Adipose tissue (tissue), 3 donors: ENCODE data around the gene ELN. TPM values are rescaled to one million over a fixed set of nuclear protein-coding genes. Genes with fewer than 3 reads are reported as not detected.

ENCODE experiments used
- H3K27ac ChIP-seq: one replicate; pipeline ENCODE4 v1.5.1; 2013; ENCODE audit warnings: low read depth, low read length
- WGBS, 3 donors: extraction: QIAGEN DNeasy Blood & Tissue Kit; methylation state at CpG; one replicate each; pipeline ENCODE4 v1.1.7; 2013; 5-methylcytosine and 5-hydroxymethylcytosine counted together
- polyA plus RNA-seq, 3 donors: library from polyadenylated mRNA; stranded (reverse); fragments of 200-250 nt; gene quantifications; one replicate each; pipeline ENCODE4 v1.2.3, GENCODE V29; 2013
- donor health status: healthy with polysubstance abuse.
- donor health status: Bipolar disorder and iron deficiency.
- donor health status: healthy.

The ELN gene
- polyA plus RNA-seq, 3 donors = 49.6 to 142 (median 126) TPM

DNA sequence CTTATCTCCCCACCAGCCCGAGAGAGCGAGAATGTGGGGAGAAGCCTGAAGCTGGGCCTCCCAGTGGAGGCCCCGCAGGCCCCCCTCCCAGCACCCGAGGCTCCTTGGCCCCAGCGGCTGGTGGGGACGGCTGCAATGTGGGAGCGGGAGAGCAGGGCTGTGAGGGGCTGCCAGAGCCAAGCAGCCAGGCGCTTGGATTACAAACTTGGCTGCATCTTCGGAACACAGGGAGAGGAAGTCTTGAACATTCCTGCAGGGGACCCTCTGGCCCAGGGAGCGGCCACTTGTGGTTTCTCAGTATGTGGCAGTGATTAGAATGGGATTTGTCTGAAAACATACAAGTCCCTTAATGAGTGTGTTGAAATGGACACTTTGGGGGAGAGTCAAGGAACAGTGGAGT, 23.2 kb downstream of the ELN start:
- WGBS, 3 donors = 70 to 83% (median 71%) methylated on average over 10 of the region's 10 CpGs
- no peak overlapping the region for H3K27ac ChIP-seq

DNA sequence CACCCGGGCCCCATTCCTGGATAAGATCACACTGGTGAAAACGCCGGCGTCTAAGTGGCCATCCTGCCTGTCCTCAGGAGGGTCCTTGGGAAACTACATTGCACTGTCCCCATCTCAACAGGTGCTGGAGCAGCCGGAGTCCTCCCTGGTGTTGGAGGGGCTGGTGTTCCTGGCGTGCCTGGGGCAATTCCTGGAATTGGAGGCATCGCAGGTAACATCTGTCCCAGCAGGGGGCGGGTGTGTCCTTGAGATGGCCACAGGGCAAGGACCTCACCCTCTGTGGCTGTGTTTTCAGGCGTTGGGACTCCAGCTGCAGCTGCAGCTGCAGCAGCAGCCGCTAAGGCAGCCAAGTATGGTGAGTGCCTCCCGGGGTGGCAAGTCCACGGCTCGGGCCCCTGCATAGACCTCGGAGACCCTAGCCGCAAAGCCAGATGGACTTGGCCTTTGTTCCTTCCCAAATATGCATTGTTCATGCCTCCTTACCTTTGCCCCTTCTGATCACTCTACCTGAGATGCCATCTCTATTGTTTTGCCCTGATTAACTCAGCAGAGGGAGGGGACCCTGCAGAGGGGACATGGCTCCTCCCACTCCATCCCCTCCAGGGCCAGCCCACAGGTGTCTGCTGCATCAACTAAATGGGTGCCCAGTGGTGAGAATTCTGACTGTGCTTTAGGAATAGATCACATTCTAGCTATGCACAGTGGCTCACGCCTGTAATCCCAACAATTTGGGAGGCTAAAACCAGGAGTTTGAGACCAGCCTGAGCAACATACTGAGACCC, 23.8 kb downstream of the ELN start:
- 46 to 83% (median 71%) methylated on average over 16 of the region's 16 CpGs for WGBS, 3 donors
- H3K27ac ChIP-seq = no peak overlapping the region

DNA sequence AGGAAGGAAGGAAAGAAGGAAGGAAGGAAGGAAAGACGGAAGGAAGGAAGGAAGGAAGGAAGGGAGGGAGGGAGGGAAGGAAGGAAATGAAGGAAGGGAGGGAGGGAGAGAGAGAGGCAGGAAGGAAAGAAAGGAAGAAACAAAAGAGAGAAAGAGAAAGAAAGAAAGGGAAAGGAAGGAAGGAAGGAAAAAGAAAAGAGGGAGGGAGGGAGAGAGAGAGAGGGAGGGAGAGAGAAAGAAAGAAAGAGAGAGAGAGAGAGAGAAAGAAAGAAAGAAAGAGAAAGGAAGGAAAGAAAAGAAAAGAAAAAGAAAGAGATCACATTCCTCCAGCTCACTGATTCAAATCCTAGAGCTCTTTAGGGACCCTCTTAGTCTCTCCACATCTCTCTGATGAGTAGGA, 24.7 kb downstream of the ELN start:
- H3K27ac ChIP-seq = no peak overlapping the region
- WGBS, 3 donors = 70 to 100% (median 71%) methylated on average over 1 of the region's 1 CpG

DNA sequence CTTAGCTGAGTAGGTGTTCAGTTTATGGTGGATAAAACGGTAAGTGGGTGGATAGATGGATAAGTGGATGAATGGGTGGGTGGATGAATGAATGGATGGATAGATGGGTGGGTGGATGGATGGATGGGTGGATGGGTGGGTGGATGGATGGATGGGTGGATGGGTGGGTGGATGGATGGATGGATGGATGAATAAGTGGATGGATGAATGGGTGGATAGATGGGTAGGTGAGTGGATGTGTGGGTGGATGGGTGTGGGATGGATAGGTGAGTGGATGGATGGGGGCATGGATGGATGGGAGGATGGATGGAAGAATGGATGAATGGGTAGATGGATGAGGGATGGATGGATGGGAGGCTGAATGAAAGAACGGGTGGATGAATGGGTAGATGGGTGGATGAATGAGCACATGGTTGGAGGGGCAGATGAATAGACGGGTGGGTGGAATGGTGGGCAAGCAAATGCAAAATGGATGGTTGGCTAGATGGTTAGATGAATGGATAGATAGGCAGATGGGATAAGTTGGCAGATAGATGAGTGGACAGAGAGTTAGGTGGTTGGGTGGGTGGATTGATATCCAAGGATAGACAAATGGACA, 25.7 kb downstream of the ELN start:
- no peak overlapping the region for H3K27ac ChIP-seq
- WGBS, 3 donors = 85 to 93% (median 92%) methylated on average over 3 of the region's 3 CpGs

DNA sequence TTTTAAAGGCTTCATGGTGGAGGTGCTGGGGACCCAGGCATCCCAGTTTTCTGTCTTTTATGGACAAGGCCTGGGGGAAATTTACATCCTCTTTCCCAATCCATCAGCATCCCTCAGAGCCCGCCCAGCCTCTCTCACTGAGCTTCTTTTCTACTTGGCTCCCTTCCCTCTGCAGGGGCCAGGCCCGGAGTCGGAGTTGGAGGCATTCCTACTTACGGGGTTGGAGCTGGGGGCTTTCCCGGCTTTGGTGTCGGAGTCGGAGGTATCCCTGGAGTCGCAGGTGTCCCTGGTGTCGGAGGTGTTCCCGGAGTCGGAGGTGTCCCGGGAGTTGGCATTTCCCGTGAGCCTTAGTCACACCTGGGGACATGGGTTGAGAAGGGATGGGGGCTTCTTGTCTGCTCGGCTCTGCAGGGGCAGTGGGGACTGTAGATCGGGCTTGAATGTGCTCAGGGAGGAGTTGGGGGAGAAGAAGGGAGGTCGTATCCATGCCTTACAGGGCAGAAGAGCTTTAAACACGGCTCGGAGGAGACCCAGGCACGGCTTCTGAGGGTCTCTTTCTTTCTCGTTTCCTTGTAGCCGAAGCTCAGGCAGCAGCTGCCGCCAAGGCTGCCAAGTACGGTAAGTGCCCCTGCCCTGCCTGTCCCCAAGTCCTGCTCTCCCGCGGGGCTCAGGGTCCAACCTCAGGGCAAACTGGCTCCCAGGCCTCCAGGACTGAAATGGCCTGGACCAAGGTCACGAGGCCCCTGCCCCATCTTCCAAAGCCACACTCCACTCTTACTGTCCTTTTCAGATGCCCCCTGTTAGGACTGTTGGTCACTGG, 28.3 kb downstream of the ELN start:
- 90 to 91% (median 91%) methylated on average over 25 to 26 of the region's 26 CpGs for WGBS, 3 donors
- no peak overlapping the region for H3K27ac ChIP-seq

DNA sequence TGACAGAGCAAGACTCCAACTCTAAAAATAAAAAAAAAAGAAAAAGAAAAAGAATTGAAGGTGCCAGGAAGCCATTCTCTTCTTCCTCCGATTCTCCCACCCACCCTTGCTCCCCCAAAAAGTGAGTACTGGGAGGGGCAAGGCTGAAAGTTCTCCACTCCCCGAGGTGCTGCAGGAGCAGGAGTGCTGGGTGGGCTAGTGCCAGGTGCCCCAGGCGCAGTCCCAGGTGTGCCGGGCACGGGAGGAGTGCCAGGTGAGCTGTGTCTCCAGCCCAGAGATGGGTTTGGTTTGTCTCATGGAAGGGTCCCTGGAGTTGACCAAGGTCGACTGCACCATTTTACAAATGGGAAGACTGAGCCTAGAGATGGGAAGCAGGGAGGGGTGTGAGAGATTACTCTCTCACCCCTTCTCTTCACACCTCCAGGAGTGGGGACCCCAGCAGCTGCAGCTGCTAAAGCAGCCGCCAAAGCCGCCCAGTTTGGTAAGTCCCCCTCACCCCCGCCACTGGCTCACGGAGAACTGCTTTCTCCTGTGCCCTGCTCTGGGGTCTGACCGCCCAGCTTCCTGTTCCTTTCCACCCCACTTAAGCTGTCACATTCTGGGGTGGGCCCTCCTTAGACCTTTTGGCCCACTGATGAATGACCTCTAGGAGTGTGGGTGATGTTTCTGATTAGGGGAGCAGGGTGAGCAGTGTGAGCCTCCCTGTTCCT, 29.4 kb downstream of the ELN start:
- H3K27ac ChIP-seq = no peak overlapping the region
- WGBS, 3 donors = 74 to 83% (median 77%) methylated on average over 11 of the region's 11 CpGs

DNA sequence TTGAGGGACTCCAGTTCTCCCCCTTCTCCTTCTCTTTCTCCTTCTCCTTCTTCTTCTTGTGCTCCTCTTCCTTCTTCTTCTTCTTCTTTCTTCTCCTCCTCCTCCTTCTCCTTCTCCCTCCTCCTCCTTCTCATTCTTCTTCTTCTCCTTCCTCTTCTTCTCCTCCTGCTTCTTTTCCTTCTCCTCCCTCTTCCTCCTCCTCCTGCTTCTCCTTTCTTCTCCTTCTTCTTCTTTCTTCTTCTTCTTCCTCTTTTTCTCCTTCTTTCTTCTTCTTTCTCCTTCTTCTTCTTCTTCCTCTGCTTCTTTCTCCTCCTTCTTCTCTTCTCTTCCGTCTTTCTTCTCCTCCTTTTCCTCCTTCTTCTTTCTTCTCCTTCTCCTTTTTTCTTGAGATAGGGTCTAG, 30.0 kb downstream of the ELN start:
- WGBS, 3 donors = 69 to 96% (median 73%) methylated on average over 1 of the region's 1 CpG

DNA sequence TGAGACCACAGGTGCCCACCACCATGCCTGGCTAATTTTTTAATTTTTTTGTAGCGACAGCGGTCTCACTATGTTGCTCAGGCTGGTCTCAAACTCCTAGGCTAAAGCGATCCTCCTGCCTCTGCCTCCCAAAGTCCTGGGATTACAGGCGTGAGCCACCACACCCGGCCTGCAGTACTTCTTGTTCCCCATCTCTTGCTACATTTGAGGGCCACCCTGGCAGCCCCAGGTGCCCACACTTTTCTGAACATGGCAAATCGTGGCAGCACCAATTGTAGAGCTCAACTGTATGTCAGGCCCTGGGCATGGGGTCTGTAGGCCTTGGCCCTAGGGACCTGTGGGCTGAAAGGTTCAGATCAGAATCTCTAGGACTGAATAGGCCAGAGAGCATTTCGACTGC, 30.5 kb downstream of the ELN start:
- no peak overlapping the region for H3K27ac ChIP-seq
- WGBS, 3 donors = 90 to 92% (median 92%) methylated on average over 7 of the region's 7 CpGs

More for the DNA sequence above, 30.0 kb downstream of the ELN start:
- H3K27ac ChIP-seq = no peak overlapping the region

DNA sequence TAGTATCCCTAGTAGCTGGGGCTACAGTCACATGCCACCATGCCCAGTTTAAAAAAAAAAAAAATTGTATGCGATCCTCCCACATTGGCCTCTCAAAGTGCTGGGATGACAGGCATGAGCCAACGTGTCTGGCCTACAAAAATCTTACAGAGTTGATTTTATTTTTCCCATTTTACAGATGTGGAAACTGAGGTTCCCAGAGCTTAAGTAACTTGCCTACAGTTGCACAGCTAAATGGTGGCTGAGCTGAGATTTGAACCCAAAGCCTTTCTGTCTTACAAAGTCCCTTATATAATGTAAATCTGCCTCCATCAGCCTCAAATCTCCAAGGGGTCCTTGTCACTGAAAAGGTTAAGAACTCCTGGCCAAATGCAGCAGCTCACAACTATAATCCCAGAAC, 31.1 kb downstream of the ELN start:
- 83 to 89% (median 86%) methylated on average over 2 of the region's 2 CpGs for WGBS, 3 donors
- no peak overlapping the region for H3K27ac ChIP-seq

DNA sequence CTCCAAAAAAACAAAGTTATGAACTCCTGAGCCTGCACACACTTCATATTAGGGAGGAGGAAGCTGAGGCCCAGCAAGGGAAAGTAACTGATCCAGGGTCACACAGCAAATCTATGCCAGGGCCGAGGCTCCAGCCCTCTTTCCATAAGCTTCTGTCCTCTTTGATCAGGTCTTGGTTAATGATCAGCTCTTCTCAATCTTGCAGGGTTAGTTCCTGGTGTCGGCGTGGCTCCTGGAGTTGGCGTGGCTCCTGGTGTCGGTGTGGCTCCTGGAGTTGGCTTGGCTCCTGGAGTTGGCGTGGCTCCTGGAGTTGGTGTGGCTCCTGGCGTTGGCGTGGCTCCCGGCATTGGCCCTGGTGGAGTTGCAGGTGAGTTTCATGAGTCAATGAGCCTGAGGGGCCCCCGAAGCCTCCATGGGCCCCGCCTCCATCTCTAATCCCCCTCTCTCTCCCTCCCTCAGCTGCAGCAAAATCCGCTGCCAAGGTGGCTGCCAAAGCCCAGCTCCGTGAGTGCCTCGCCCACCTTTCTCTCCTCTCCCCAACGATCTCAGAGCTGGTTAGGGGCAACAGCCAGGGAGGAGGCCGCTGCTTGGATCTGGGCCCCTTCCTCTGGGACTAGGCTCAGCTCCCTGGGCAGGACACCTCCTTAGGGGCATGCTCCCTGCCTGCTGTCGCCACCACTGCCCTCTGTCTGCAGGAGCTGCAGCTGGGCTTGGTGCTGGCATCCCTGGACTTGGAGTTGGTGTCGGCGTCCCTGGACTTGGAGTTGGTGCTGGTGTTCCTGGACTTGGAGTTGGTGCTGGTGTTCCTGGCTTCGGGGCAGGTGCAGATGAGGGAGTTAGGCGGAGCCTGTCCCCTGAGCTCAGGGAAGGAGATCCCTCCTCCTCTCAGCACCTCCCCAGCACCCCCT, 32.0 kb downstream of the ELN start:
- no peak overlapping the region for H3K27ac ChIP-seq
- 26 to 78% (median 78%) methylated on average over 20 to 21 of the region's 21 CpGs for WGBS, 3 donors

DNA sequence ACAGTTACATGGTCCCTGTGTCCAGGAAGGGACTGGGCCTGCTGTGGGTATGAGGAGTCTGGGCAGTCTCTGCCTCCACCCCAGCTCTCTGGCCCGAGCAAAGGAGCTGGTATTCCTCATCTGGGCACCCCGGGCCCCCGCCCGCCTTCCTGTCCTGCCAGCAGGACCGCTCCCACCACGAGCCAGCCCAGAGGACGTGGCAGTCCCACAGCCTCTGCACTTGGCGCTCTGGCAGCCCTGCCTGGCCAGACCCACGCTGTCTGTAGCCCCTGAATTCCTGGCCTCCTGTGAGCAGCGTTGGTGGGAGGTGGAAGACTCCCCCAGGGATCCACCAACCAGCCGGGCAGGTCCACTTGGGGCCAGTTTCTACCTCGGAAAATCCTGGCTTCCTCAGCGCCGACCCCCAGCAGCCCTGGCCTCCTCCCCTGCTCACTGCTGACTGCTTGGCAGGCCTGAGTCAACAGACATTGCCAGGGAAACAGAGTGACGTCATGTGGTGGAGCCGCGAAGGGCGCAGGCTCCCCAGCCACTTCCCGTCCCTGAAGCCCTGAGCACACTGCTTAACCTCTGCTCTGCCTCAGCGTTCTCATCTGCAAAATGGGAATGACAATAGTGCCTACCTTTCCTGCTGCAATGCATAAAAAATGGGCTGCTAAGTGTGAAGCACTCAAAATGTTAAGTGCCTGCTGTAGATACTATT, 34.0 kb downstream of the ELN start:
- 11 to 39% (median 29%) methylated on average over 18 to 20 of the region's 20 CpGs for WGBS, 3 donors
- peak overlapping the region; percentile 54 for H3K27ac ChIP-seq

DNA sequence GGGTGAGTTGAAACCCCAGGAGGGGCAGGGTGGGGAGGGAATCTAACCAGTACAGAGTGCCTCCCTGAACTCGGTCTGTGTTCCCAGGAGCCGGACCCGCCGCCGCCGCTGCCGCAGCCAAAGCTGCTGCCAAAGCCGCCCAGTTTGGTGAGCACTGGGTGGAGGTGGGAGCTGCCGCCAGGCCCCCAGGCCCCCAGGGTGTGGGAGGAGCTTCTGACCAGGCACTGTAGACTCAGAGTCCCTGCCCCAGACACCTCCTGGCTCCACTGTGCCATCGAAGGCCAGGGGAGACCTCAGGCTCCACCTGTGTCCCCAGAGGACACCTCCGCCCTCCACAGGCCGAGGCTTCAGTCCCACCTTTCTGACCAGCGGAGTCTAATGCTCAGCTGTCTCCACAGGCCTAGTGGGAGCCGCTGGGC, 35.3 kb downstream of the ELN start:
- 90 to 96% (median 92%) methylated on average over 14 of the region's 14 CpGs for WGBS, 3 donors
- H3K27ac ChIP-seq = no peak overlapping the region

DNA sequence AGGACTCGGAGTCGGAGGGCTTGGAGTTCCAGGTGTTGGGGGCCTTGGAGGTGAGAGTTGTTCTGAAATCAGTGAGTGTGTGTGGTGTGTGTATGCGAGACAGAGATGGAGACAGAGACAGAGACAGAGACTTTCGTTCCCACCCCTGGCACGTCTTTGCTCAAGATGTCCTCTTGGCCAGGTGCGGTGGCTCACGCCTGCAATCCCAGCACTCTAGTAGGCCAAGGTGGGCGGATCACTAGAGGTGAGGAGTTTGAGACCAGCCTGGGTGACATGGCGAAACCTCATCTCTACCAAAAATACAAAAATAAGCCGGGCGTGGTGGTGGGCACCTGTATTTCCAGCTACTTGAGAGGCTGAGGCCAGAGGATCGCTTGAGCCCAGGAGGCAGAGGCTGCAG, 35.7 kb downstream of the ELN start:
- H3K27ac ChIP-seq = no peak overlapping the region

DNA sequence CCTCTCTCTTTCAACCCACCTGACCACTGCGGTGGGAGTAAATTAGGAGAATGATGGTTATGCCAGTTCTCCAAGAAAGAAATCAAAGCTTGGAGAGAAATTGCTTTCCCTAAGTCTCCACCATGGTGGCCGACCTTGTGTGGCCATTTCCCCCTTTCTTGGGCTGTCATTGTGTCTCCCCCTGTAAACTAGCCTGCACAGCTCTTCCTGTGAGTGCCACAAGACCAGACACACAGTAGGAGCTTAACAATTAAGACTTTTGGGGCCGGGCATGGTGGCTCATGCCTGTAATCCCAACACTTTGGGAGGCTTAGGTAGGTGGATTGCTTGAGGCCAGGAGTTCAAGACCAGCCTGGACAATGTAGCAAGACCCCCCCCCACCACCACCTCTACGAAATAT, 36.7 kb downstream of the ELN start:
- 86 to 89% (median 86%) methylated on average over 4 of the region's 4 CpGs for WGBS, 3 donors
- H3K27ac ChIP-seq = no peak overlapping the region

More for the DNA sequence above, 35.7 kb downstream of the ELN start:
- 93 to 97% (median 95%) methylated on average over 12 of the region's 12 CpGs for WGBS, 3 donors

DNA sequence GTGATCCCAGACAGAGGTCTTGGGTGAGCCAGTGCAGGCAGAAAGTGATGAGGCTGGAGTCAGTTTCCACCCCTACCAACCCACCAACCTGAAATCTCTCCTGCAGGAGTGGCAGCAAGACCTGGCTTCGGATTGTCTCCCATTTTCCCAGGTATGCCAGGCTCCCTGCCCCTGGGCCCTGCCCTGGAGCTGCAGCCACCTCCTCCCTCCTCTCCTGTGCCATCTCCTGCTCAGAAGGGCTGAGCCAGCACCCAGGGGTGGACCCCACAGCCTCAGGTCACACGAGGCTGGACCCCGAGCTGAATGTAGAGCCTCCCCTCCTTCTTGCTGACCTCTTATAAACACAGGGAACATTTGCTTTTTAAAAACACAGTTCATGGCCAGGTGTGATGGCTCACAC, 38.7 kb downstream of the ELN start:
- H3K27ac ChIP-seq = no peak overlapping the region
- WGBS, 3 donors = 81 to 92% (median 87%) methylated on average over 3 of the region's 3 CpGs

DNA sequence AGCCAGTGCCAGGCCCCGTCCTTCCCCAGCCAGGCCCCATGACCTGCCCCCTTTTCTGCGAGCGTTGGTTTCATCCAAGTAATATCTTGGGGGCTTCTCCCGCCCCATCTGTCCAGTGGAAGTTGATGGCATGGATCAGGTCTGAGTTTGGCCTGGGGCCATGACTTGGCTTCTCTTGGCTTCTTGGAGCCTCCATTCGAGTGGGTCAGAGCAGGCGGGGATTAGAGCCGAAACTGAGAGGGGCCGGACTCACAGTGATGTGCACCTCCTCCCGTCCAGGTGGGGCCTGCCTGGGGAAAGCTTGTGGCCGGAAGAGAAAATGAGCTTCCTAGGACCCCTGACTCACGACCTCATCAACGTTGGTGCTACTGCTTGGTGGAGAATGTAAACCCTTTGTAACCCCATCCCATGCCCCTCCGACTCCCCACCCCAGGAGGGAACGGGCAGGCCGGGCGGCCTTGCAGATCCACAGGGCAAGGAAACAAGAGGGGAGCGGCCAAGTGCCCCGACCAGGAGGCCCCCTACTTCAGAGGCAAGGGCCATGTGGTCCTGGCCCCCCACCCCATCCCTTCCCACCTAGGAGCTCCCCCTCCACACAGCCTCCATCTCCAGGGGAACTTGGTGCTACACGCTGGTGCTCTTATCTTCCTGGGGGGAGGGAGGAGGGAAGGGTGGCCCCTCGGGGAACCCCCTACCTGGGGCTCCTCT, 40.6 kb downstream of the ELN start:
- no peak overlapping the region for H3K27ac ChIP-seq
- WGBS, 3 donors = 87 to 88% (median 88%) methylated on average over 17 to 20 of the region's 20 CpGs
